Karpas-422 (cell line): ENCODE data around the gene NGFR. TPM values are rescaled to one million over a fixed set of nuclear protein-coding genes. Genes with fewer than 3 reads are reported as not detected.

ENCODE experiments used
- DNase-seq: peaks from one replicate; pipeline ENCODE4 v3.0.0-alpha.2; 2015
- H2AFZ ChIP-seq: fragments of 200-600 bp; sonication (generic); 2 replicates; pipeline ENCODE4 v1.6.1; 2014; ENCODE audit warnings: antibody characterized with exemption, low read length, mixed read lengths
- H3K27ac ChIP-seq: fragments of 200-600 bp; sonication (generic); 2 replicates; pipeline ENCODE4 v1.5.1; 2014; ENCODE audit warnings: mild to moderate bottlenecking, low read length, moderate library complexity
- H3K27me3 ChIP-seq: fragments of 200-600 bp; sonication (generic); 2 replicates; pipeline ENCODE4 v1.6.1; 2014; ENCODE audit warnings: low read length, mixed read lengths
- H3K36me3 ChIP-seq: fragments of 200-600 bp; sonication (generic); 2 replicates; pipeline ENCODE4 v1.6.1; 2014; ENCODE audit warnings: low read length, mixed read lengths; ENCODE audit not compliant: insufficient read depth
- H3K4me1 ChIP-seq: fragments of 200-600 bp; sonication (generic); 2 replicates; pipeline ENCODE4 v1.6.1; 2014; ENCODE audit warnings: mild to moderate bottlenecking, low read length, mixed read lengths
- H3K4me2 ChIP-seq: fragments of 200-600 bp; sonication (generic); 2 replicates; pipeline ENCODE4 v1.6.1; 2014; ENCODE audit warnings: low read length, low read depth, mild to moderate bottlenecking; ENCODE audit not compliant: poor library complexity, severe bottlenecking
- H3K4me3 ChIP-seq: fragments of 200-600 bp; sonication (generic); 2 replicates; pipeline ENCODE4 v1.5.1; 2014; ENCODE audit warnings: mild to moderate bottlenecking, antibody characterized with exemption, low read length, mixed read lengths
- H3K79me2 ChIP-seq: fragments of 200-600 bp; sonication (generic); 2 replicates; pipeline ENCODE4 v1.6.1; 2014; ENCODE audit warnings: mild to moderate bottlenecking, low read length, mixed read lengths
- H3K9ac ChIP-seq: fragments of 200-600 bp; sonication (generic); 2 replicates; pipeline ENCODE4 v1.6.0; 2014; ENCODE audit warnings: low read length
- H3K9me2 ChIP-seq: fragments of 200-600 bp; sonication (generic), shearing (Covaris generic); replicated peaks from 2 replicates; pipeline ENCODE4 v1.6.0; 2014; ENCODE audit warnings: mild to moderate bottlenecking, low read length, moderate library complexity; ENCODE audit not compliant: insufficient read depth
- H3K9me3 ChIP-seq: fragments of 300-700, 200-600 bp; sonication (generic); 2 replicates; pipeline ENCODE4 v1.6.1; 2014; ENCODE audit warnings: low read length, mixed read lengths
- H4K20me1 ChIP-seq: fragments of 200-600 bp; sonication (generic); 2 replicates; pipeline ENCODE4 v1.6.1; 2014; ENCODE audit warnings: mild to moderate bottlenecking, antibody characterized with exemption, low read length, low read depth; ENCODE audit not compliant: insufficient read depth
- total RNA-seq: library from RNA; depleted of rRNA; stranded (reverse); fragments of >200 nt; shearing (Covaris generic); gene quantifications from 2 replicates; pipeline ENCODE4 v1.2.3, GENCODE V29; 2014; ENCODE audit warnings: low replicate concordance; rRNA removed

Gene NGFR
- total RNA-seq = 0.07 TPM in 1 of 2 replicates, not detected in the other

GRCh38 chr17:49494986-49495841 lies at the start of gene NGFR:
NGFR (plus strand) TSS chr17:49495293; CDS start chr17:49495418, 125 bp downstream.
- no peaks in the 10 kb centered on the region for H3K36me3 ChIP-seq
- H3K9me3 ChIP-seq = no peaks in the 10 kb centered on the region
- H3K27ac ChIP-seq = no peak within 1 kb of the TSS
- H3K4me2 ChIP-seq = peak within 1 kb of the TSS; percentile 72
- peak within 1 kb of the TSS; percentile 82; the same call in 1 of the 2 replicates for H2AFZ ChIP-seq
- no peaks in the 10 kb centered on the region for H4K20me1 ChIP-seq
- no peaks in the 10 kb centered on the region for H3K79me2 ChIP-seq
- H3K4me1 ChIP-seq = peaks cover 19% of the 10 kb centered on the region
- peak within 1 kb of the TSS; percentile 65 for H3K9ac ChIP-seq
- no peaks in the 10 kb centered on the region for H3K27me3 ChIP-seq
- no peaks in the 10 kb centered on the region for H3K9me2 ChIP-seq
- peak; percentile 79 for DNase-seq
- H3K4me3 ChIP-seq = peak within 1 kb of the TSS; percentile 68

- Histone ChIP-seq H3K4me3 (no peak overlapping the region), H4K20me1 (no peaks in the 10 kb centered on the region), H2AFZ (no peak overlapping the region), H3K36me3 (no peaks in the 10 kb centered on the region), H3K27ac (no peak overlapping the region), H3K9ac (no peak overlapping the region), H3K9me3 (no peaks in the 10 kb centered on the region), H3K4me1 (no peaks in the 10 kb centered on the region), H3K27me3 (no peaks in the 10 kb centered on the region), H3K9me2 (no peaks in the 10 kb centered on the region), H3K4me2 (no peak overlapping the region), H3K79me2 (no peaks in the 10 kb centered on the region)
- no peak for DNase-seq
Measured at GRCh38 chr17:49445591-49445990, 49.5 kb upstream of the NGFR start.

GRCh38 chr17:49447628-49448302 lies 47.3 kb upstream of the NGFR start:
- no peaks in the 10 kb centered on the region for H3K27me3 ChIP-seq
- H3K4me2 ChIP-seq = no peak overlapping the region
- no peak overlapping the region for H3K4me3 ChIP-seq
- H2AFZ ChIP-seq = no peak overlapping the region
- H3K27ac ChIP-seq = no peak overlapping the region
- H3K9me3 ChIP-seq = no peaks in the 10 kb centered on the region
- no peaks in the 10 kb centered on the region for H4K20me1 ChIP-seq
- no peaks in the 10 kb centered on the region for H3K4me1 ChIP-seq
- H3K79me2 ChIP-seq = no peaks in the 10 kb centered on the region
- H3K36me3 ChIP-seq = no peaks in the 10 kb centered on the region
- H3K9me2 ChIP-seq = no peaks in the 10 kb centered on the region
- no peak for DNase-seq
- no peak overlapping the region for H3K9ac ChIP-seq

GRCh38 chr17:49450181-49450580 lies 44.9 kb upstream of the NGFR start:
- H3K4me3 ChIP-seq = no peak overlapping the region
- no peaks in the 10 kb centered on the region for H3K4me1 ChIP-seq
- H3K9ac ChIP-seq = no peak overlapping the region
- H4K20me1 ChIP-seq = no peaks in the 10 kb centered on the region
- DNase-seq = no peak
- H3K27me3 ChIP-seq = no peaks in the 10 kb centered on the region
- no peak overlapping the region for H2AFZ ChIP-seq
- no peaks in the 10 kb centered on the region for H3K79me2 ChIP-seq
- no peak overlapping the region for H3K4me2 ChIP-seq
- no peaks in the 10 kb centered on the region for H3K36me3 ChIP-seq
- H3K9me2 ChIP-seq = no peaks in the 10 kb centered on the region
- H3K27ac ChIP-seq = no peak overlapping the region
- H3K9me3 ChIP-seq = no peaks in the 10 kb centered on the region

- no peaks in the 10 kb centered on the region for H3K27me3 ChIP-seq
- no peak overlapping the region for H2AFZ ChIP-seq
- H3K4me3 ChIP-seq = no peak overlapping the region
- H3K4me2 ChIP-seq = no peak overlapping the region
- H3K9ac ChIP-seq = no peak overlapping the region
- no peaks in the 10 kb centered on the region for H4K20me1 ChIP-seq
- H3K9me3 ChIP-seq = no peaks in the 10 kb centered on the region
- no peaks in the 10 kb centered on the region for H3K79me2 ChIP-seq
- H3K27ac ChIP-seq = no peak overlapping the region
- H3K36me3 ChIP-seq = no peaks in the 10 kb centered on the region
- H3K4me1 ChIP-seq = no peaks in the 10 kb centered on the region
- no peaks in the 10 kb centered on the region for H3K9me2 ChIP-seq
- no peak for DNase-seq
Measured at GRCh38 chr17:49450735-49451134, 44.4 kb upstream of the NGFR start.

- Histone ChIP-seq H3K9ac (no peak overlapping the region), H3K36me3 (no peaks in the 10 kb centered on the region), H3K9me2 (no peaks in the 10 kb centered on the region), H3K4me3 (no peak overlapping the region), H4K20me1 (no peaks in the 10 kb centered on the region), H3K9me3 (no peaks in the 10 kb centered on the region), H3K4me2 (no peak overlapping the region), H2AFZ (no peak overlapping the region), H3K27me3 (no peaks in the 10 kb centered on the region), H3K27ac (no peak overlapping the region), H3K79me2 (no peaks in the 10 kb centered on the region), H3K4me1 (no peaks in the 10 kb centered on the region)
- DNase-seq = no peak
Measured at GRCh38 chr17:49452201-49452600, 42.9 kb upstream of the NGFR start.

GRCh38 chr17:49452661-49453060 lies 42.4 kb upstream of the NGFR start:
- no peaks in the 10 kb centered on the region for H3K9me3 ChIP-seq
- no peaks in the 10 kb centered on the region for H3K27me3 ChIP-seq
- no peak for DNase-seq
- H3K4me1 ChIP-seq = no peaks in the 10 kb centered on the region
- no peak overlapping the region for H3K4me2 ChIP-seq
- no peaks in the 10 kb centered on the region for H3K9me2 ChIP-seq
- no peaks in the 10 kb centered on the region for H4K20me1 ChIP-seq
- H3K27ac ChIP-seq = no peak overlapping the region
- H3K79me2 ChIP-seq = no peaks in the 10 kb centered on the region
- H3K9ac ChIP-seq = no peak overlapping the region
- no peaks in the 10 kb centered on the region for H3K36me3 ChIP-seq
- no peak overlapping the region for H2AFZ ChIP-seq
- no peak overlapping the region for H3K4me3 ChIP-seq

- Histone ChIP-seq H3K27me3 (no peaks in the 10 kb centered on the region), H3K9ac (no peak overlapping the region)
Measured at GRCh38 chr17:49454050-49454449, 41.0 kb upstream of the NGFR start.

More at GRCh38 chr17:49454050-49454449, 41.0 kb upstream of the NGFR start:
- Histone ChIP-seq H3K4me1 (no peaks in the 10 kb centered on the region), H3K4me3 (no peak overlapping the region), H4K20me1 (no peaks in the 10 kb centered on the region), H2AFZ (no peak overlapping the region), H3K79me2 (no peaks in the 10 kb centered on the region), H3K9me2 (no peaks in the 10 kb centered on the region), H3K9me3 (no peaks in the 10 kb centered on the region), H3K4me2 (no peak overlapping the region), H3K36me3 (no peaks in the 10 kb centered on the region), H3K27ac (no peak overlapping the region)
- DNase-seq = no peak
